DND-41 (cell line): ENCODE results near the gene NRXN3.

Experiments
- ATAC-seq: fragments of 200-7000 bp; cut with Tn5 transposase; 3 replicates; pipeline ENCODE4 v1.9.1; 2021; ENCODE audit warnings: low read depth; ENCODE audit not compliant: insufficient read depth
- DNase-seq: peaks from one replicate; pipeline ENCODE4 v3.0.0-alpha.2; 2020
- H2AFZ ChIP-seq: 2 replicates; pipeline ENCODE4 v1.6.0; 2012; ENCODE audit warnings: low read depth, low read length
- H3K27ac ChIP-seq: 2 replicates; pipeline ENCODE4 v1.5.1; 2012; ENCODE audit warnings: low read length, inconsistent platforms
- H3K27me3 ChIP-seq: fragments of 200-600 bp; sonication (generic); 2 replicates; pipeline ENCODE4 v1.6.0; 2012; ENCODE audit warnings: low read length, mild to moderate bottlenecking, inconsistent platforms; ENCODE audit not compliant: insufficient read depth, poor library complexity
- H3K36me3 ChIP-seq: 2 replicates; pipeline ENCODE4 v1.5.1; 2012; ENCODE audit warnings: low read length, inconsistent platforms; ENCODE audit not compliant: insufficient read depth
- H3K4me1 ChIP-seq: 2 replicates; pipeline ENCODE4 v1.5.1; 2012; ENCODE audit warnings: mild to moderate bottlenecking, low read length; ENCODE audit not compliant: insufficient read depth
- H3K4me2 ChIP-seq: 2 replicates; pipeline ENCODE4 v1.6.0; 2012; ENCODE audit warnings: mild to moderate bottlenecking, moderate library complexity, low read length, inconsistent platforms; ENCODE audit not compliant: insufficient read depth
- H3K4me3 ChIP-seq, 2 experiments: fragments of 200-600 bp in 1 of 2; shearing (Covaris generic) in 1 of 2; 2 replicates each; pipeline ENCODE4 v1.5.1; 2012 to 2016; ENCODE audit warnings: inconsistent platforms in 2 of 2, low read length in 2 of 2, mild to moderate bottlenecking in 2 of 2, low read depth in 1 of 2, moderate library complexity in 1 of 2
- H3K79me2 ChIP-seq: 2 replicates; pipeline ENCODE4 v1.6.0; 2012; ENCODE audit warnings: low read length, inconsistent platforms; ENCODE audit not compliant: insufficient read depth
- H3K9ac ChIP-seq: 2 replicates; pipeline ENCODE4 v1.6.0; 2012; ENCODE audit warnings: low read depth, mild to moderate bottlenecking, inconsistent platforms, low read length, moderate library complexity
- H3K9me3 ChIP-seq: 2 replicates; pipeline ENCODE4 v1.5.1; 2012; ENCODE audit warnings: low read length, moderate library complexity, mild to moderate bottlenecking, inconsistent platforms; ENCODE audit not compliant: insufficient read depth, severe bottlenecking
- H4K20me1 ChIP-seq: 2 replicates; pipeline ENCODE4 v1.6.0; 2012; ENCODE audit warnings: low read length; ENCODE audit not compliant: insufficient read depth
- CTCF ChIP-seq: IDR thresholded peaks from 2 replicates; pipeline ENCODE4 v1.5.1; 2012; ENCODE audit warnings: borderline replicate concordance, low read length, moderate library complexity, mild to moderate bottlenecking; ENCODE audit not compliant: poor library complexity, severe bottlenecking; ENCODE audit errors: extremely low read depth
- EZH2 ChIP-seq: IDR thresholded peaks from 3 replicates; pipeline ENCODE4 v1.6.1; 2012; ENCODE audit warnings: borderline replicate concordance, low read depth, mild to moderate bottlenecking, moderate library complexity, low read length, inconsistent platforms; ENCODE audit not compliant: severe bottlenecking

NRXN3 gene

GRCh38 chr14:79201564-79202207, 1031.5 kb downstream of the NRXN3 start:
- H3K4me2 ChIP-seq, result no peak overlapping the region
- no peak for ATAC-seq
- H2AFZ ChIP-seq, result no peak overlapping the region
- DNase-seq, result no peak
- H3K9me3 ChIP-seq, result no peaks in the 10 kb centered on the region
- no peaks in the 10 kb centered on the region for H3K4me1 ChIP-seq
- no peaks in the 10 kb centered on the region for H4K20me1 ChIP-seq
- no peaks in the 10 kb centered on the region for H3K27me3 ChIP-seq
- no peak overlapping the region for H3K9ac ChIP-seq
- no peak for TF ChIP-seq CTCF
- TF ChIP-seq EZH2, result no peak
- H3K27ac ChIP-seq, result no peak overlapping the region
- H3K79me2 ChIP-seq, result no peaks in the 10 kb centered on the region
- no peak overlapping the region for H3K4me3 ChIP-seq
- H3K36me3 ChIP-seq, result no peaks in the 10 kb centered on the region

- Histone ChIP-seq H3K4me3 (no peak overlapping the region), H3K9ac (no peak overlapping the region), H3K27ac (no peak overlapping the region), H4K20me1 (no peaks in the 10 kb centered on the region), H3K9me3 (no peaks in the 10 kb centered on the region), H3K4me2 (no peak overlapping the region), H3K36me3 (no peaks in the 10 kb centered on the region), H3K79me2 (no peaks in the 10 kb centered on the region), H3K4me1 (no peaks in the 10 kb centered on the region), H2AFZ (no peak overlapping the region), H3K27me3 (no peaks in the 10 kb centered on the region)
- ATAC-seq (no peak), DNase-seq (no peak)
- TF ChIP-seq CTCF, result no peak
- no peak for TF ChIP-seq EZH2
Measured at GRCh38 chr14:79204591-79204990, 1034.4 kb downstream of the NRXN3 start.

GRCh38 chr14:79209418-79209817, 1039.2 kb downstream of the NRXN3 start:
- no peak for ATAC-seq

More at GRCh38 chr14:79209418-79209817, 1039.2 kb downstream of the NRXN3 start:
- Histone ChIP-seq H3K4me2 (no peak overlapping the region), H3K36me3 (no peaks in the 10 kb centered on the region), H3K79me2 (no peaks in the 10 kb centered on the region), H3K9ac (no peak overlapping the region), H3K4me3 (no peak overlapping the region), H3K27ac (no peak overlapping the region), H2AFZ (no peak overlapping the region), H3K27me3 (no peaks in the 10 kb centered on the region), H4K20me1 (no peaks in the 10 kb centered on the region), H3K4me1 (no peaks in the 10 kb centered on the region), H3K9me3 (no peaks in the 10 kb centered on the region)
- DNase-seq, result no peak
- no peak for TF ChIP-seq CTCF
- no peak for TF ChIP-seq EZH2
